ENCODE results near the gene LRG1.

The LRG1 gene

GRCh38 chr19:4498694-4499093, 41.1 kb downstream of the LRG1 start:
- FAIRE-seq (no peak), DNase-seq (ENCODE audit: insufficient read length, low spot score) (no peak)

- FAIRE-seq (no peak), DNase-seq (ENCODE audit: insufficient read length, low spot score) (no peak)
Measured at GRCh38 chr19:4497770-4498389, 42.0 kb downstream of the LRG1 start.

- FAIRE-seq (no peak), DNase-seq (ENCODE audit: insufficient read length, low spot score) (no peak)
Measured at GRCh38 chr19:4496304-4496703, 43.5 kb downstream of the LRG1 start.

GRCh38 chr19:4495471-4495870, 44.4 kb downstream of the LRG1 start:
- DNase-seq (ENCODE audit: insufficient read length, low spot score) (no peak), FAIRE-seq (no peak)

GRCh38 chr19:4494691-4495064, 45.2 kb downstream of the LRG1 start:
- FAIRE-seq, result no peak

GRCh38 chr19:4493929-4494690, 45.7 kb downstream of the LRG1 start:
- FAIRE-seq (no peak), DNase-seq (ENCODE audit: insufficient read length, low spot score) (no peak)

More at GRCh38 chr19:4494691-4495064, 45.2 kb downstream of the LRG1 start:
- no peak for DNase-seq (ENCODE audit: insufficient read length, low spot score)

- DNase-seq (ENCODE audit: insufficient read length, low spot score) (no peak), FAIRE-seq (no peak)
Measured at GRCh38 chr19:4493104-4493928, 46.5 kb downstream of the LRG1 start.

- DNase-seq (ENCODE audit: insufficient read length, low spot score), result no peak
Measured at GRCh38 chr19:4492337-4493103, 47.3 kb downstream of the LRG1 start.

GRCh38 chr19:4491446-4491845, 48.4 kb downstream of the LRG1 start:
- DNase-seq (ENCODE audit: insufficient read length, low spot score) (no peak), FAIRE-seq (no peak)

More at GRCh38 chr19:4492337-4493103, 47.3 kb downstream of the LRG1 start:
- FAIRE-seq, result no peak

- no peak for DNase-seq (ENCODE audit: insufficient read length, low spot score)
- no peak for FAIRE-seq
Measured at GRCh38 chr19:4488496-4488895, 51.3 kb downstream of the LRG1 start.

GRCh38 chr19:4487572-4487971, 52.3 kb downstream of the LRG1 start:
- DNase-seq (ENCODE audit: insufficient read length, low spot score), result no peak
- no peak for FAIRE-seq
